Activated naive CD4-positive, alpha-beta T cell treated with anti-CD3 and anti-CD28 coated beads for 36 hours (primary cell): Measurements from ENCODE around the gene GINS3. TPM values are rescaled to one million over a fixed set of nuclear protein-coding genes. Genes with fewer than 3 reads are reported as not detected.
"Not testable (repeated sequence)": the region's sequence is repeated elsewhere in the genome, so short reads cannot be mapped to it uniquely, and the experiment has no call there.

Experiments used
- CTCF ChIA-PET: fragments of 350-600 bp; sonication (Branson Sonifier 250); formaldehyde crosslinking; loops from one replicate; lab custom pipeline; 2021; ENCODE audit warnings: antibody characterized with exemption; lab: Charles Lee
- DNase-seq: peaks from one replicate; pipeline ENCODE4 v3.0.0-alpha.2; 2020
- H3K27ac Mint-ChIP-seq: one replicate; pipeline ENCODE4 v1.8.0; 2021; ENCODE audit warnings: mild to moderate bottlenecking, mixed read lengths
- H3K27me3 Mint-ChIP-seq: one replicate; pipeline ENCODE4 v1.8.0; 2021; ENCODE audit warnings: low read depth, mixed read lengths
- H3K36me3 Mint-ChIP-seq: one replicate; pipeline ENCODE4 v1.8.0; 2021; ENCODE audit warnings: low read depth, mixed read lengths
- H3K4me1 Mint-ChIP-seq: one replicate; pipeline ENCODE4 v1.8.0; 2021; ENCODE audit warnings: low read depth, mixed read lengths
- H3K4me3 Mint-ChIP-seq: one replicate; pipeline ENCODE4 v1.8.0; 2021; ENCODE audit warnings: mild to moderate bottlenecking, moderate library complexity, mixed read lengths
- H3K9me3 Mint-ChIP-seq: one replicate; pipeline ENCODE4 v1.8.0; 2021; ENCODE audit warnings: mixed read lengths
- intact Hi-C: fragments of 100-400 bp; cut with micrococcal nuclease; formaldehyde crosslinking; loops from one replicate; pipeline ENCODE4 v1.15.1; 2023
- total RNA-seq, 2 experiments: library from RNA; stranded (reverse); gene quantifications; one replicate each; pipeline ENCODE4 v1.2.3, GENCODE V29; 2021

Gene GINS3
- total RNA-seq, 2 experiments from 2014 or later: 19.2 to 20.3 TPM

- Mint-ChIP-seq H3K36me3 (peaks cover 32% of the 10 kb centered on the region), H3K4me1 (peaks cover 4% of the 10 kb centered on the region), H3K27ac (no peak overlapping the region), H3K9me3 (no peaks in the 10 kb centered on the region), H3K27me3 (no peaks in the 10 kb centered on the region), H3K4me3 (no peak overlapping the region)
- DNase-seq: no peak
- CTCF ChIA-PET: no interaction called here
- intact Hi-C loops: no loop called here
Observed at GRCh38 chr16:58399718-58400633, 7.7 kb downstream of the GINS3 start.

- intact Hi-C loops, H3K9me3 Mint-ChIP-seq, H3K27ac Mint-ChIP-seq, DNase-seq, H3K4me3 Mint-ChIP-seq, H3K27me3 Mint-ChIP-seq, CTCF ChIA-PET, H3K4me1 Mint-ChIP-seq: not testable (repeated sequence)
- H3K36me3 Mint-ChIP-seq: peaks cover 29% of the 10 kb centered on the region
Observed at GRCh38 chr16:58401305-58401704, 9.0 kb downstream of the GINS3 start.

GRCh38 chr16:58402796-58403195, 10.5 kb downstream of the GINS3 start:
- H3K27me3 Mint-ChIP-seq: no peaks in the 10 kb centered on the region
- intact Hi-C loops: no loop called here
- H3K36me3 Mint-ChIP-seq: peaks cover 24% of the 10 kb centered on the region
- no peaks in the 10 kb centered on the region for H3K9me3 Mint-ChIP-seq
- CTCF ChIA-PET: no interaction called here
- H3K27ac Mint-ChIP-seq: no peak overlapping the region
- DNase-seq: no peak
- H3K4me3 Mint-ChIP-seq: no peak overlapping the region
- peaks cover 4% of the 10 kb centered on the region for H3K4me1 Mint-ChIP-seq

- Mint-ChIP-seq H3K27ac (no peak overlapping the region), H3K36me3 (peaks cover 5% of the 10 kb centered on the region), H3K27me3 (no peaks in the 10 kb centered on the region), H3K9me3 (no peaks in the 10 kb centered on the region), H3K4me3 (no peak overlapping the region), H3K4me1 (no peaks in the 10 kb centered on the region)
- DNase-seq: no peak
- CTCF ChIA-PET: interaction anchor here (0.6 kb wide), 3 partner anchors 43 to 198 kb away, joined by 3 to 4 read pairs (median 3); no protein-coding TSS in a partner anchor
- intact Hi-C loops: no loop called here
Observed at GRCh38 chr16:58409316-58409973, 17.2 kb downstream of the GINS3 start.

- peaks cover 2% of the 10 kb centered on the region for H3K36me3 Mint-ChIP-seq
- H3K9me3 Mint-ChIP-seq: no peaks in the 10 kb centered on the region
- no peaks in the 10 kb centered on the region for H3K27me3 Mint-ChIP-seq
- H3K4me1 Mint-ChIP-seq: no peaks in the 10 kb centered on the region
- no peak overlapping the region for H3K27ac Mint-ChIP-seq
- no peak overlapping the region for H3K4me3 Mint-ChIP-seq
- DNase-seq: no peak
- CTCF ChIA-PET: interaction anchor here (0.7 to 1.0 kb wide), 2 partner anchors 13 to 323 kb away, joined by 3 to 5 read pairs; no protein-coding TSS in a partner anchor
- intact Hi-C loops: no loop called here
Observed at GRCh38 chr16:58411336-58411735, 19.1 kb downstream of the GINS3 start.

GRCh38 chr16:58411736-58412614, 19.7 kb downstream of the GINS3 start:
- DNase-seq: no peak
- H3K4me3 Mint-ChIP-seq: no peak overlapping the region
- no peaks in the 10 kb centered on the region for H3K27me3 Mint-ChIP-seq
- CTCF ChIA-PET: interaction anchor here (0.7 kb wide), 1 partner anchor 322 kb away, joined by 5 read pairs; no protein-coding TSS in a partner anchor
- no peaks in the 10 kb centered on the region for H3K9me3 Mint-ChIP-seq
- intact Hi-C loops: no loop called here
- H3K36me3 Mint-ChIP-seq: no peaks in the 10 kb centered on the region
- no peaks in the 10 kb centered on the region for H3K4me1 Mint-ChIP-seq
- H3K27ac Mint-ChIP-seq: no peak overlapping the region

- H3K9me3 Mint-ChIP-seq, DNase-seq, H3K4me1 Mint-ChIP-seq, H3K27ac Mint-ChIP-seq, H3K4me3 Mint-ChIP-seq, H3K36me3 Mint-ChIP-seq, H3K27me3 Mint-ChIP-seq, CTCF ChIA-PET, intact Hi-C loops: not testable (repeated sequence)
Observed at GRCh38 chr16:58412615-58412970, 20.3 kb downstream of the GINS3 start.

GRCh38 chr16:58413359-58413758, 21.1 kb downstream of the GINS3 start:
- H3K4me1 Mint-ChIP-seq: no peaks in the 10 kb centered on the region
- H3K4me3 Mint-ChIP-seq: no peak overlapping the region
- DNase-seq: no peak
- H3K27ac Mint-ChIP-seq: no peak overlapping the region
- H3K27me3 Mint-ChIP-seq: peaks cover under 1% of the 10 kb centered on the region
- H3K9me3 Mint-ChIP-seq: no peaks in the 10 kb centered on the region
- intact Hi-C loops: no loop called here
- H3K36me3 Mint-ChIP-seq: no peaks in the 10 kb centered on the region
- CTCF ChIA-PET: interaction anchor here (0.5 to 0.7 kb wide), 2 partner anchors 41 to 88 kb away, joined by 3 read pairs; no protein-coding TSS in a partner anchor

- Mint-ChIP-seq H3K4me3 (no peak overlapping the region), H3K27ac (no peak overlapping the region), H3K27me3 (peaks cover 4% of the 10 kb centered on the region), H3K4me1 (no peaks in the 10 kb centered on the region), H3K9me3 (no peaks in the 10 kb centered on the region), H3K36me3 (no peaks in the 10 kb centered on the region)
- intact Hi-C loops: no loop called here
- DNase-seq: no peak
- CTCF ChIA-PET: no interaction called here
Observed at GRCh38 chr16:58415003-58415402, 22.7 kb downstream of the GINS3 start.

- intact Hi-C loops, H3K4me3 Mint-ChIP-seq: not testable (repeated sequence)
- CTCF ChIA-PET: interaction anchor here (1.0 kb wide), 1 partner anchor 72 kb away, joined by 3 read pairs; no protein-coding TSS in a partner anchor
Observed at GRCh38 chr16:58415961-58416360, 23.7 kb downstream of the GINS3 start.

GRCh38 chr16:58417035-58417434, 24.8 kb downstream of the GINS3 start:
- Mint-ChIP-seq H3K4me3 (no peak overlapping the region), H3K27me3 (peaks cover 4% of the 10 kb centered on the region), H3K27ac (no peak overlapping the region), H3K9me3 (no peaks in the 10 kb centered on the region), H3K4me1 (no peaks in the 10 kb centered on the region), H3K36me3 (no peaks in the 10 kb centered on the region)
- DNase-seq: no peak
- intact Hi-C loops: no loop called here
- CTCF ChIA-PET: no interaction called here

More at GRCh38 chr16:58415961-58416360, 23.7 kb downstream of the GINS3 start:
- not testable (repeated sequence) for H3K27ac Mint-ChIP-seq, DNase-seq, H3K27me3 Mint-ChIP-seq, H3K36me3 Mint-ChIP-seq, H3K9me3 Mint-ChIP-seq, H3K4me1 Mint-ChIP-seq

- Mint-ChIP-seq H3K27me3 (peaks cover 4% of the 10 kb centered on the region), H3K9me3 (no peaks in the 10 kb centered on the region), H3K4me3 (no peak overlapping the region), H3K27ac (no peak overlapping the region), H3K36me3 (no peaks in the 10 kb centered on the region), H3K4me1 (no peaks in the 10 kb centered on the region)
- no peak for DNase-seq
- intact Hi-C loops: no loop called here
- CTCF ChIA-PET: no interaction called here
Observed at GRCh38 chr16:58417600-58417999, 25.3 kb downstream of the GINS3 start.
